Activated CD4-positive, CD25-positive, alpha-beta regulatory T cell treated with anti-CD3 and anti-CD28 coated beads, Interleukin-2, amount 50 U/mL, for 16 hours (primary cell): ENCODE results near the gene SDK1.
"Not testable (repeated sequence)": the region's sequence is repeated elsewhere in the genome, so short reads cannot be mapped to it uniquely, and the experiment has no call there.

ENCODE experiments used
- DNase-seq: peaks from one replicate; pipeline ENCODE4 v3.0.0-alpha.2; 2020; ENCODE audit warnings: low read depth, low spot score

SDK1 gene

DNA sequence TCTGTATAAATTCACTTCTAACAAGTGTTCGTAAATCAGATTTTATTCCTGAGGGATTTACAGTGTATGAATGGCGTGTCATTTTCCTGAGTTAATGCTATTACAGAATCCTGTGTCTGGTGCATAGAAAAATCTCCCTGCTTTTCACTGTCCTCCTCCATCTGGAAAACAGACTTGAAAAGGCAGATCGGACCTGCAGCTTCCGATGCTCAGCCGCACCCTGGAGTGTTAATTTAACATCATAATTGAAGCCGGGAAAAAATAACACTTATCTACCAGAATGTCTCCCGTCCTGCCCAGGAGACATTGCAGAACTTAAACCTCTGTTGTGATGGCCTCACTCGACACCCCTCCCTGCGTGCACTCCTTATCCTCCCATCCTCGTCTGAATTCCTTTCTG is 939.0 kb downstream of the SDK1 start:
- DNase-seq = no peak

DNA sequence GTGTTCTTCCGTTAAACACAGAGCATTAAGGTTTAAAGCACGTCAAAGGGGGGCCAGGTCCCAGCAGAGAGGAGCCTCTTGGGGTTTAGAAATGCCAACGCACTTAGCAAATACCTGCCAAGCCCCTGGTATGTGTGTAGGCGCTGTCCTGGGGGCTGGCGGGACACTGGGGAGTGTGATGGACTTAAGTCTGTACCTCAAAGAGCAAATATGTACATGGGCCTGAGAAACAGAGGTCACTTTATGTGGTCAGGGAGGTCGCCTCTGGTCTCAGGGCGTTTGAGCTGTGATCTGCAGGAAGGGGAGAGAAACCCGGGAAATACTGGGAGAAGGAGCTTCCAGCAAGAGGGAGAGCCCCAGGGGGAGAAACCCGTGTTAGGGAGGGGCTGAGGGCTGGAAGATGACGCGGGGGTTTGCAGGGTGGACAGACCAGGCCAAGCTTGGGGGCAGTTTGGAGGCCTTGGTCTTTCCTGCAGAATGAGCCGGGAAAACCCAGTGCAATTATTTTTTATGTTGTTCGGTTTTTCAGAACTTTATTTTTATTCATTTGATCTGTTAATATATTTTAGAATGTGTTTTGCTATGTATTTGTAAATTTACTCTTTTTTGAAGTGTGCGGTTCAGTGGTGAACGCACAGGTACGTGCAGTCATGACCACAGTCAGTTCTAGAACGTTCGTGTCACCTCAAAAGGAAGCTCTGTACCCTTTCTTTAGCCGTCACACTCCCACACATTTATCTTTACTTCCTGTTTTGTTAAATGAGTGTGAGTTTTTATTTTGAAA is 939.7 kb downstream of the SDK1 start:
- no peak for DNase-seq

DNA sequence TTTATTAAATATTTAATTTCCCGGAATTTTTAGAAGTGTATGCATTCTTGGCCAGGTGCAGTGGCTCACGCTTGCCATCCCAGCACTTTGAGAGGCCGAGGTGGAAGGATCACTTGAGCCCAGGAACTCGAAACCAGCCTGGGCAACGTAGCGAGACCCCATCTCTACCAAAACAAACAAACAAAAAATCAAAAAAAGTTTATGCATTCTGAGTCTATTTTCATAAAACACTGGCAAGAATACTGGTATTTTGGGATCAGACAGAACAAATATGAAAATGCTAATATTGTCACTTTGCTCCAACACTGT is 940.2 kb downstream of the SDK1 start:
- no peak for DNase-seq

DNA sequence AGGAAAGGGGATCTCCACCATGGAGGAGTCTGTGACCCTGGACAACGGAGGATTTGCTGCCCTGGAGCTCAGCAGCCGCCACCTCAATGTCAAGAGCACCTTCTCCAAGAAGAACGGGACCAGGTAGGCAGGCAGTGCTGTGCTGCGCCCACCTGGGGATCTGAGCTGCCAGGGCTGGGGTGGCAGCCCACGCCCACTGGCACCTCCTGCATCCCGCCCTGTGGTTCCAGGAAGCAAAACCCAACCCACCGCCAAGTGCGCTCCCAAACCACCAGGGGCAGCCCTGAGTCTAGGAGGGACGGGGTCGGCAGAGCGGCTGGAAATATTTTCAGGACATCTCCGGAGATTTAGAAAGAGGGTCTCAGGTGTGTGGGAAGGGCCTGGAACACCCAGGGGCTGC is 940.7 kb downstream of the SDK1 start:
- DNase-seq = no peak

DNA sequence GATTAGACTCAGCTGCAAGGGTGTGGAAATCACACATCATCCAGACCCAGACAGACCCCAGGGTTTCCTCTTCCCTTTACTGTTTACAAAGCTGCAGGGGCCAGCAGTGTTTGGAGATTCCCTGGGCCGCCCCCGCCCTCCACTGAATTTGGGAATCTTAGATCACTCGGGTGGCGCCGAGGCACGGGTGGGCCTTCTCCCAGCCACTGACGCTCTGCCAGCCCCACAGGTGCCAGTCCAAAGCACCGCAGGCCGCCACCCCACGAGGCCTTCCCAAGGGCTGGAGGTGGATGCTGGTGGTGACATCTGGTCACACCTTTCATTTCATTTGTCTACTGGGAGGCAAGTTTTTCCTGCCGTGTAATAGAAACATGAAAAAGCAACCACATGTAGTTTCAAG is 941.7 kb downstream of the SDK1 start:
- DNase-seq = no peak

DNA sequence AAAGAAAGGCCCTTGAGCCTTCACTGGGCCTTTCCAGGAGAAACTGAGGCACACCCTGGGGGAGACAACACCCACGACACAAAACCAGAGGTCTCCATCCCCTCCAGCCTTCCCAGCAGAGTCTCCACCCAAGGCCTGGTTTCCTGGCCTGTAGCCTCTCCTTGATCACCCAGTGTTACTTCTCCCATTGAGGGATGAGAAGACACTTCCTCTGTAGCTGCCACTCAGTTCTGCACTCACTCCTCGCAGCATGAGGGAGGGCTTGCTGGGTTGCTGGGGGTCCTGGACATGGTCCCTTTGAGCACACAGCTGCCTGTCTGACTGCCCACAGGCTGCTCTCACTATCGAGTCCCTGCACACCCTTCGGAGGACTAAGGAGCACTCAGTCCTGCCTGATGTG is 943.0 kb downstream of the SDK1 start:
- no peak for DNase-seq

DNA sequence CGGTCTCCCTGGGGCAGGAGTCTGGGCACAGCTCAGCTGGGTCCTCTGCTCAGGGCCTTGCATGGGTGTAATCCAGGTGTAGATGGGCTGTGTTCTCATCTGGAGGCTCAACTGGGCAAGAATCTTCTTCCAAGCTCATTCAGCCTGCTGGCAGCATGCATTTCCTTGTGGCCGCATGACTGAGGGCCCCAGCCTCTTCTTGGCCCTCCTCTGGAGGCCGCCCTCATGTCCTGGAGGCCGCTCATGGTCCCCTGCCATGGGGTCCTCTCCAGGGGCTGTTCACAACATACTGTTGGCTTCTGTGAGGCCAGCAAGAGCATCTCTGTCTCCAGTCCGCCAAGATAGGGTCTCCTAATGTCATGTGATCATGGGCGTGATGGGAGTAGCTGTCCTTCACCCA is 943.6 kb downstream of the SDK1 start:
- DNase-seq = no peak

DNA sequence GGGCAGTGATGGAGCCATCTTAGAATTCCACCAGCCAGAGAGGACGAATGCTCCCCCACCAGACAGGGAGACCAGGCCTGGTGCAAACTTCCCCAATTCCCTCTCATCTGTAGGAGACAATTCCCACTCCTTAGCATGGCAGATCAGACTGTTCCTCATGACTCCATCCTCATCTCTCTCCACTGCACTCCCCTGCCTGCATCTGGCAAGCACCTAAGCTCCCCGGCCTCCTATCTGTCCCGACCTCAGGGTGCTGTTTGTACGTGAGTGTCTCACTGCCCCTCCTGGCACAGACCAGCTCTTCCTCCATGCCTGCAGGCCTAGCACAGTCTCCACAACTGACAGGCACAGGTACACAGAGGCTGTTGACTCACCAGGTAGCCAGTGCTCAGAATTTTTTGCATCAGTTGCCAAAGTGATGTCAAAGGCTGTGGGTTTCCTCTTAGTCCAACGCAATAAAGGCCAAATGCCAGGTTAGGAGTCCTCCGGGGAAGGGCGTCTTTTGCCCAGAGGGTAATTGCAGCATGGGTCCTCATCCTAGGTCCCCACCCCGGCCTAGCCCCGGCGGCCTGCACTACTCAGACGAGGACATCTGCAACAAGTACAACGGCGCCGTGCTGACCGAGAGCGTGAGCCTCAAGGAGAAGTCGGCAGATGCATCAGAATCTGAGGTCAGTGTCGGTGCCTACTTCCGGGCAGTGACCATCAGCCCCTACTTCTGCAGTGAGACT is 944.2 kb downstream of the SDK1 start:
- DNase-seq = no peak

DNA sequence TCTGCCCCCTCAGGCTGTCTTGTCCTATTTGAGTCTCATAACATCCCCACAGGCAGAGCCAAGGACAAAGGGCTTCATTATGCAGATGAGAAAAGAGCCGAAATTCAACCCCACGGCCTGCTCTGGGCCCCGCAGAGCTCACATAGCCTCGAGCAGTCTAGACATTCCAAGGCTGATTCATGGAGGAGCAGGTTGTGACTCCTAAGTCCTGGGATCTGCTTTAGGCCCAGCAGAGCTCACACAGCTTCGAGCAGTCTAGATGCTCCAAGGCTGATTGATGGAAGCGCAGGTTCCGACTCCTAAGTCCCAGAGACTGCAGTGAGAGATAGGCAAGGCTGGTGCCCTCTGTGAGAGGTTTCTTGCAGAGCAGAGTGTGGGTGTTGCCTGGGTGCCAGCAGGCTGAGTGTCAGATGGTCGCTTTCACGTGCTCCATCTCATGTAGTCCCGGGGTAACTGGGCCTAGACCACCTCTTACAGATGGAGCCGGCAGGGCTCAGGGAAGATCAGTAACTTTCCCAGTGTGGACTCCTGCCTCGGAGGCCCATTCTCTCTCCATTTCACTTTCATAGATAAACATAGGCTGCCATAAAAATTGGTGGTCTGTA is 944.9 kb downstream of the SDK1 start:
- no peak for DNase-seq

DNA sequence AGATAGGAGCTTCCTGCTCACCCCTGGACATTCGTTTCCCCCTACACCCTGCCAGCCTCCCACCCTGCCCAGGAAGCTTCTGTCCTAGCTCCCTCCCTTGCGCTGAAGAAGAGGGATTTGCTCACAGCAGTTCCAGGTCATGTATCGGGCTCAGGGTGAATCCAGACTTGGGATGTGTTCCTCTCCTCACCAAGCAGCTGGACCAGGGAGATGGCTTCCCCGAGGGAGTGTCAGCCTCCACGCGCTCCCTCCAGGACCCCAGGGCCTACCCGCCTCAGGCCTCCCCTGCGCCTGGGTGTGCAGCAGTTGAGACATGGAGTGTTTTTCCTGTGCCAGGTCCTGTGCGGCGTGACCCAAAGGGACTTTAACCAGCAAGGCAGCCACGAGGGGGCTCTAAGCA is 945.5 kb downstream of the SDK1 start:
- DNase-seq = no peak

DNA sequence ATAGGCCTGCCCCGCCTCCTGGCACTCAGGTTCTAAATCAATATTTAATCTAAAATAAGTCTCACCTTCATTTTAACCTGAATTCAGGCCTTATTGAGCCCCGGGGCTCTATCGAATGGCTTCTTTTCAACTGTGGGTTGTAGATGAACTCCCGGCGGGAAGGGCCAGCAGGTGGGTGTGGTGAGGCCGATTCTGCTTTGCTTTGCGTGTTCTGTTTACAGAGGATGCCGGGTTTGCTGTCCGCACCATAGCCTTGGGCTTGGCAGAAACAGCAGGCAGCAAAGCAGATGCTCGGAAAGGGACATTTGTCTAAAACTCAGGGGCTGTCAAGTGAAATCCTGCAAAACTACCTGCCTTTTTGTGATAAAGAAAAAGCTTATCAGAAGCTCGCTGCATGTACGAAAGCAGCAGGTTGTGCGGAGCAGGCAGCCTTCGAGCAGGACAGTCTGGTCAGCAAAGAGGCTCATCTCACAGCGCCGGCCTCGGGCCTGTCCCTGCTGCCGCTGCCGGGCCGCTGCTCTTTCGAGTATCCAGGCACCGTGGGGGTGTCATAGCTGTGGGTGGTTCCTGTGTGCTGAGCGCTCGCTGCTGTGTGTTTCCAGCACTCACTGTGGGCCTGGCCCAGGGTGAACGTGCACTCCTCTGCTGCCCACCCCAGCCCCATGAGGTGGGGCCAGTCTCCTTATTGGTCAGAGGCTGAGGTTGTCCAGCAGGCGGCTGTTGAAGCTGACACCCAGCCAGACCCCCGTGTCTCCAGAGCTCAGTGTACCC is 946.2 kb downstream of the SDK1 start:
- DNase-seq = no peak

DNA sequence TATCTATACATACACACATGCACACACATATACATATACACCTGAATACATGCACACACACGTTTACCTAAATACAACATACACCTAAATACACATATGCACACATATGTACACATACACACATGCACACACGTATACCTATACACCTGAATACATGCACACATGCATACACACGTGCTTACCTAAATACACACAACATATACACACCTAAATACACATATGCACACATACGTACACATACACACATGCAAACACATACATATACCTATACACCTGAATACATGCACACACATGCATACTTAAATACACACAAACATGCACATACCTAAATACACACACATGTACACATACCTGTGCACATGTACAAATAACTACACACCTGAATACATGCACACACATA is 947.2 kb downstream of the SDK1 start:
- DNase-seq = no peak

DNA sequence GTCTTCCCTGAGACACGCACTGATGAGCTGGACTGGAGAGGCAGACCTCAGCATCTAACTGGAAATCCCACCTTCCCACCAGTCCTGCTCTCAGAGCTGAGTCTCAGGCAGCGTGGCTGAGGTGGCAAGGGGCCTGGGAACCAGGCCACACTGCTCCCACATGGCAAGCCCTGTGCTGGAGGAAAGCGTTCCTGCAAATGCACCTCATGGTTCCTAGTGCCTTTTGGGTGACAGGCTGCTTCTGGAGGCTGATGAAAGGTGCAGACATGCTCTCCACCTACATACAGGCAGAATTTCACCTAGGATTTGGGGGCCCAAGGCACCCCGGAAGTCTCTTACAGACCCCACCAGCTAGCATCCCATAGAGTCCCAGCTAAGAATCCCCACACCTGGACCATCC is 948.2 kb downstream of the SDK1 start:
- no peak for DNase-seq

DNA sequence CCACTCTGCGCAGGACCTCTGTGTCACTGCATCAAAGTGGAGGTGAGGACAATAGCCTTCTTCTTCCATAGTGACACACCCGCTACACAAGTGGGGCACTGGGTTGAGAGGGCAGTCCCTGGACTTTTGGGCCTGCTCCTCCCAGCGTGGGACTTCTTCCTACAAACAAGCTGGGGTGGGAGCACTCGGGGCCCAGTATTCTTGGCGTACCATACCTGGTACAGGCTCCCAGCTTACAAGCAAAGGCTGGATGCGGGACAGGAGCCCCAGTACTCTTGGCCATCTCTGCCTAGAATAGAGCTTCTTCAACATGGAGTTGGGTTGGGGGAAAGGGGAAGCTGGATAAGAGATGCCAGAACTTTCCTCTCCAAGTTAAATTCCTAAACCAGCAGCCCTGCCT is 954.3 kb downstream of the SDK1 start:
- no peak for DNase-seq

DNA sequence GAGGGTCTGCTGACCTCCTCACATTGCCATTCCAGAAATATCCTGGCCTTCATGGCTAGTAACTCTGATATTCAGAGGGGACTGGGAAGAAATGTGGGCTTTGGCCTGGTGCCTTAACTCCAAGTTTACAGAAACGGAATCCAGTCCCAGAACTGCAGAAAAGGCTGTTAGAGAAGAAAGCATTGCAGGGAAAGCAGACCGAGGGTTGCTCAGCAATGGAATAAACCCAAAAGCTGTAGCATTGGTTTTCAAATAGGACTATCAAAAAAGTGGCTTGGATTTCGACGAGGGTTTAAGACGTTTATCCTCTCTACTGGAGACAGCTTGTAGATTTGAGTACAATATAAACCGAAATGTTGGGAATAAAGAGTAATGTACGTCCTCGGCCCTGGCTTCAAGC is 955.2 kb downstream of the SDK1 start:
- no peak for DNase-seq

DNA sequence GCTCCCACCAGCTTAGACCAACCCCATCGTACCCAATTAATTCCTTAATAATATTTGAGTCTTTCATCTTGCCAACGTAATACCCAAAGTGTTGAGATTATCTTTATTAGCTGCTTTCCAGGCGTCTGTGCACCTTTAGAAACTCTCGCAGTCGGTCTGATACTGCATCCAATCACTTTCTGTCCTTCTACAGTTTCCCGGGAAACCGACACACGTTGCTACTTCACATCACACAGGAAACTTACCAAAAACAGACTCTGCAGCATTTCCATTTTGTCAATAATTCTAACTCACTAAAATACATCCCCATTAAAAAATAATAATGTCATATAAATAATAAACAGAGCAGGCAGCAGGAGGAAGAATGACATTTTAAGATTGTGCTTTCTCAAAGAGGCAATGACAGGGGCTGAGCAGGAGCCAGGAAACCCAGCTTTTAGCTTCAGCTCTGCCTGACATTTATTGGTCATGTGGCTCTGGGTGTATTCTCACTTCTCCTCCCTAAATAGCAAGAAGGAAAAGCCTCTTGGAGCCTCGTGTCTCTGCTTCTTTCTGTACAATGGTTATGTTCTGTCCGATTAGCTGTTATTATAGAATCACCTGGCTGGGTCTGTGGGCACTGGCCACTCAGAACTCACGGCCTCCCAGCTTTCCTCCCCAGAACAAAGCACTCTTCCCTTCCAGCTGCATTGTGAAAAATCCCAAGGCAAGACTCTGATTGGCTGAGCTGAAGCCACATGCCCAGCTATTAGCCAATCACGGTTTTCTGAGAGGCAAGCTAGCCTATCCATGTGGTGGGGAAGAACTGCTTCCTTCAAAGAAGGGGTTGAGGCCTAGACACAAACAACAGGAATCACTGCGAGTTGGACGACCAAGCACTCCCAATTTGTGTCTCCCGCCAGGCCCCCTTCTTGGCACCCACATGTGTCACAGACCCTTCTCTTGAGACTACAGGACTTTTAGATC is 956.4 kb downstream of the SDK1 start:
- no peak for DNase-seq

DNA sequence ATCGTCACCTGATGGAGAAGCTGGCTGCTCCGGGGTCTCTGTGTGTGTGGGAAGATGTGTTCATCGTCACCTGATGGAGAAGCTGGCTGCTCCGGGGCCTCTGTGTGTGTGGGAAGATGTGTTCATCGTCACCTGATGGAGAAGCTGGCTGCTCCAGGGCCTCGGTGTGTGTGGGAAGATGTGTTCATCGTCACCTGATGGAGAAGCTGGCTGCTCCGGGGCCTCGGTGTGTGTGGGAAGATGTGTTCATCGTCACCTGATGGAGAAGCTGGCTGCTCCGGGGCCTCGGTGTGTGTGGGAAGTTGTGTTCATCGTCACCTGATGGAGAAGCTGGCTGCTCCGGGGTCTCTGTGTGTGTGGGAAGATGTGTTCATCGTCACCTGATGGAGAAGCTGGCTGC is 959.1 kb downstream of the SDK1 start:
- not testable (repeated sequence) for DNase-seq

DNA sequence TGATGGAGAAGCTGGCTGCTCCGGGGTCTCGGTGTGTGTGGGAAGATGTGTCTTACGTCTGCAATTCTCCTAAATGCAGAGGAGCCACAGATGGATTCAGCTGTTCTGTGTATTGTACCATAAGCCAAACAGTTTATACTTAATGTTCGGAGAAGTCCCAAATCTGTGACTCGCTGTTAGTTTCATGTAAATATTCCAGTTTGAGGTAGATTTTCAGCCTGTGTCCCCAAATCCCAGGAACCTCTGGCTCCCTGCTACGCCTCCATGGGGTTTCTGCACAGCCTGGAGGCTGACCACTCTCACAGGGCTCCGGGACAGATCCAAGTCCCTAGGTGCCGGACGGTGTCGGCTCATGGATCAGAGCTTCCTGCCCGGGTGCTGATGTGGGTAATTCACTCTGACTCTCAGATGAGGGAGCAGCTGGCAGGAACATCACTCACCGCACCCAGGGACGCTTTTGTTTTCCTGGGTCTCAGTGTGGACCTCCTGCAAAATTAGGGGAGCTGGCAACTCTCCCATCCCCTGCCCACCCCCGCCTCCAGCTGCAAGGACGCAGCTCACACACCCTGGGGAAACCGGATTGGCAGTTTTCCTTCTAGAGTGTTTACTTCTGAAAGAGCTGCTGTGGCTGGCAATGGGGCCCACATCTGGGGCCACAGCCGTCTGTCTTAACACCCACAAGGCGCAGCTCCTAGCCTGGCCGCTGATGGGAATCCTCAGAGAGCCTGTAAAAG is 960.0 kb downstream of the SDK1 start:
- no peak for DNase-seq

DNA sequence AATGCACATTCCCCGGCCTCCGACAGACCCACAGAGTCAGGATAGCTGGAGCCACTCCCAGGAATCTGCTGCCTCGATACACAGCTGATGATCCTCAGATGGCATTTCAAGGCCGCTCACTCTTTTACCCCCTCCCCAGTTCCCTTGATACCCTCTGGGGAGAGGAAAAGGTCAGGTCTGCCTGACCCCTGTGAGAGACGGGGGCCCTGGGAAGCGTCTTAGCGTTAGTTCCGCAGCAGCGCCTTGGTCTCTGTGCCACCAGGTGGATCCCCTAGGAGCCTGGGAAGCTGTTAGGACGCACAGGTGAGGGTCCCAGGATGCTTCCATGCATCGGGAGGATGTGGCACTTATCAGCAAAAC is 960.5 kb downstream of the SDK1 start:
- DNase-seq = no peak

DNA sequence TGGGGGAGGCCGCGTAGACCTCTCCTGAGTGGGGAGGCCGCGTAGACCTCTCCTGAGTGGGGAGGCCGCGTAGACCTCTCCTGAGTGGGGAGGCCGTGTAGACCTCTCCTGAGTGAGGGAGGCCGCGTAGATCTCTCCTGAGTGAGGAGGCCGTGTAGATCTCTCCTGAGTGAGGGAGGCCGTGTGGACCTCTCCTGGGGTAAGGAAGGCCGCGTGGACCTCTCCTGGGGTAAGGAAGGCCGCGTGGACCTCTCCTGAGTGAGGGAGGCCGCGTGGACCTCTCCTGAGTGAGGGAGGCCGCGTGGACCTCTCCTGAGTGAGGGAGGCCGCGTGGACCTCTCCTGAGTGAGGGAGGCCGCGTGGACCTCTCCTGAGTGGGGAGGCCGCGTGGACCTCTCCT is 963.2 kb downstream of the SDK1 start:
- DNase-seq = not testable (repeated sequence)

DNA sequence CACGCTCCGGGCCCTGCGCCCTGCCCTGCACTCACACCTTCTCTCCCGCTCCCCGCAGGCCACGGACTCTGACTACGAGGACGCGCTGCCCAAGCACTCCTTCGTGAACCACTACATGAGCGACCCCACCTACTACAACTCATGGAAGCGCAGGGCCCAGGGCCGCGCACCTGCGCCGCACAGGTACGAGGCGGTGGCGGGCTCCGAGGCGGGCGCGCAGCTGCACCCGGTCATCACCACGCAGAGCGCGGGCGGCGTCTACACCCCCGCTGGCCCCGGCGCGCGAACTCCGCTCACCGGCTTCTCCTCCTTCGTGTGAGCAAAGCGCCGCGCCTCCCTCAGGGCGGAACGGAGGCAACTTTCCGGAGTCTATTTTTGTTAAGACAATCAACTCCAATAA is 964.0 kb downstream of the SDK1 start:
- no peak for DNase-seq
